Measurements from ENCODE around the gene ZFP42.

DNA sequence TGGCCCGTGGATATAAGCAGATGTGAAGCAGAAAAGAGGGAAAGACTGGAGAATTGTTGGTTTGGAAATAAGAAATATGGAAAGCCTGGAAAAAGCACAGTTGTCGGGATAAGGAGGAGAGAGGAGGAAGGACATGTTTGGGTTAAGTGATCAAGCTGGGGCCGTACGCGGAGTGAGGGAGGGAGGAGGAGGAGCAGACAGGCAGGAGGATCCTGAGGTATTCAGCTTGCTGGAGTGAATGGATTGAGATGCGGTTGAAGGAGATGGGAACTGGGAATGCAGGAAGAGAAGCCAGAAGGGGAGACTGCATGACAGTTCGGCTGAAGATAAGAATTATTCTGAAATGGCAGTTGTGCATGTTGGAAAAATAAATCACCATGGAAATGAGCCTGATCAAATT lies 21.2 kb downstream of the ZFP42 start:
- TF ChIP-seq, protein P1, sequence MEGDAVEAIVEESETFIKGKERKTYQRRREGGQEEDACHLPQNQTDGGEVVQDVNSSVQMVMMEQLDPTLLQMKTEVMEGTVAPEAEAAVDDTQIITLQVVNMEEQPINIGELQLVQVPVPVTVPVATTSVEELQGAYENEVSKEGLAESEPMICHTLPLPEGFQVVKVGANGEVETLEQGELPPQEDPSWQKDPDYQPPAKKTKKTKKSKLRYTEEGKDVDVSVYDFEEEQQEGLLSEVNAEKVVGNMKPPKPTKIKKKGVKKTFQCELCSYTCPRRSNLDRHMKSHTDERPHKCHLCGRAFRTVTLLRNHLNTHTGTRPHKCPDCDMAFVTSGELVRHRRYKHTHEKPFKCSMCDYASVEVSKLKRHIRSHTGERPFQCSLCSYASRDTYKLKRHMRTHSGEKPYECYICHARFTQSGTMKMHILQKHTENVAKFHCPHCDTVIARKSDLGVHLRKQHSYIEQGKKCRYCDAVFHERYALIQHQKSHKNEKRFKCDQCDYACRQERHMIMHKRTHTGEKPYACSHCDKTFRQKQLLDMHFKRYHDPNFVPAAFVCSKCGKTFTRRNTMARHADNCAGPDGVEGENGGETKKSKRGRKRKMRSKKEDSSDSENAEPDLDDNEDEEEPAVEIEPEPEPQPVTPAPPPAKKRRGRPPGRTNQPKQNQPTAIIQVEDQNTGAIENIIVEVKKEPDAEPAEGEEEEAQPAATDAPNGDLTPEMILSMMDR (IDR thresholded peaks at IDR 0.05 in 4 of 5, conservative IDR thresholded peaks at IDR 0.05 in 1 of 5) = no peak
- no peak for TF ChIP-seq POLR2A (IDR thresholded peaks at IDR 0.05)
